ENCODE measurements around the gene DPF3. TPM values are rescaled to one million over a fixed set of nuclear protein-coding genes. Genes with fewer than 3 reads are reported as not detected.

The DPF3 gene
- total RNA-seq, 1 experiment from 2014 or later: 0.31 TPM

GRCh38 chr14:72883961-72884360 lies 9.9 kb downstream of the DPF3 start (continued):
- TF ChIP-seq NFATC4 (CRISPR knock-in tag; IDR thresholded peaks at IDR 0.05) (no peak), PRRX2 (CRISPR knock-in tag; IDR thresholded peaks at IDR 0.05) (no peak)

- CTCF ChIA-PET: interaction anchor here (1.0 to 1.2 kb wide), 2 partner anchors 11 to 125 kb away, joined by 4 read pairs; partner anchors contain the start of gene DPF3
- no peak for DNase-seq (ENCODE audit: low spot score)
- H3K36me3 Mint-ChIP-seq: peaks cover 4% of the 10 kb centered on the region; the same call in 1 of the 2 replicates
- no peak for ATAC-seq
- H3K9me3 Mint-ChIP-seq: peaks cover 12% of the 10 kb centered on the region; the same call in 1 of the 2 replicates
- peaks cover 36% of the 10 kb centered on the region for H3K4me1 Mint-ChIP-seq
- H3K27me3 Mint-ChIP-seq (ENCODE audit: low read depth): peaks cover 2% of the 10 kb centered on the region
- no peak overlapping the region for H3K27ac Mint-ChIP-seq
- TF ChIP-seq JUN (CRISPR knock-in tag; IDR thresholded peaks at IDR 0.05): no peak
- TF ChIP-seq MLX (CRISPR knock-in tag; IDR thresholded peaks at IDR 0.05): no peak
- TF ChIP-seq ESRRA (CRISPR knock-in tag; IDR thresholded peaks at IDR 0.05; ENCODE audit: borderline replicate concordance): no peak
- no peak for TF ChIP-seq IRF1 (CRISPR knock-in tag; IDR thresholded peaks at IDR 0.05)
- no peak for TF ChIP-seq SP1 (CRISPR knock-in tag; conservative IDR thresholded peaks at IDR 0.05)
- TF ChIP-seq SOX15 (CRISPR knock-in tag; IDR thresholded peaks at IDR 0.05): no peak
- no peak for TF ChIP-seq PRDM15 (CRISPR knock-in tag; IDR thresholded peaks at IDR 0.05)
- no peak for TF ChIP-seq ZNF219 (CRISPR knock-in tag; IDR thresholded peaks at IDR 0.05; ENCODE audit: borderline replicate concordance)
- no peak for TF ChIP-seq AR (CRISPR knock-in tag; IDR thresholded peaks at IDR 0.05)
- POLR2A ChIA-PET: interaction anchor here (1.1 kb wide), 1 partner anchor 11 kb away, joined by 3 read pairs; the partner anchor contains the start of gene DPF3
- no peak overlapping the region for H3K4me3 Mint-ChIP-seq
These were observed 10.8 kb downstream of the DPF3 start for GRCh38 chr14:72883109-72883508.

- no peak for ATAC-seq
- POLR2A ChIA-PET: no interaction called here
- DNase-seq (ENCODE audit: low spot score): no peak
- Mint-ChIP-seq H3K36me3 (peaks cover 4% of the 10 kb centered on the region; the same call in 1 of the 2 replicates), H3K27ac (no peak overlapping the region), H3K4me3 (no peak overlapping the region), H3K9me3 (peaks cover 12% of the 10 kb centered on the region; the same call in 1 of the 2 replicates), H3K4me1 (peaks cover 32% of the 10 kb centered on the region), H3K27me3 (ENCODE audit: low read depth) (peaks cover 2% of the 10 kb centered on the region)
- CTCF ChIA-PET: interaction anchor here (0.7 kb wide), 1 partner anchor 12 kb away, joined by 3 read pairs; the partner anchor contains the start of gene DPF3
- TF ChIP-seq NR2C2 (CRISPR knock-in tag; IDR thresholded peaks at IDR 0.05) (no peak), ZNF219 (CRISPR knock-in tag; IDR thresholded peaks at IDR 0.05; ENCODE audit: borderline replicate concordance) (no peak), JAZF1 (CRISPR knock-in tag; IDR thresholded peaks at IDR 0.05) (no peak), SOX15 (CRISPR knock-in tag; IDR thresholded peaks at IDR 0.05) (no peak), TCF7 (CRISPR knock-in tag; IDR thresholded peaks at IDR 0.05; ENCODE audit: low read depth) (no peak), USF2 (CRISPR knock-in tag; IDR thresholded peaks at IDR 0.05) (no peak), CDX4 (CRISPR knock-in tag; IDR thresholded peaks at IDR 0.05; ENCODE audit: borderline replicate concordance) (no peak), AFF4 (CRISPR knock-in tag; IDR thresholded peaks at IDR 0.05; ENCODE audit: borderline replicate concordance) (no peak), USF1 (CRISPR knock-in tag; IDR thresholded peaks at IDR 0.05) (no peak)
These were observed 11.4 kb downstream of the DPF3 start for GRCh38 chr14:72882463-72882862.
